Activated CD8-positive, alpha-beta memory T cell treated with anti-CD3 and anti-CD28 coated beads, Interleukin-2, amount 10 ng/mL, durations not matched to agents 7 days and 5 days (primary cell): ENCODE results near the gene MAN2B1. TPM values are rescaled to one million over a fixed set of nuclear protein-coding genes. Genes with fewer than 3 reads are reported as not detected.
"Not testable (repeated sequence)": the region's sequence is repeated elsewhere in the genome, so short reads cannot be mapped to it uniquely, and the experiment has no call there.

Experiments
- ATAC-seq: fragments of 150-1000 bp; cut with Tn5 transposase; one replicate; pipeline ENCODE4 v1.10.0; 2021; ENCODE audit warnings: moderate library complexity
- CTCF ChIA-PET: fragments of 350-600 bp; sonication (Branson Sonifier 250); formaldehyde crosslinking; loops from one replicate; lab custom pipeline; 2021; ENCODE audit warnings: antibody characterized with exemption; lab: Charles Lee
- DNase-seq: peaks from one replicate; pipeline ENCODE4 v3.0.0-alpha.2; 2020
- H3K27ac Mint-ChIP-seq: one replicate; pipeline ENCODE4 v1.8.0; 2021; ENCODE audit warnings: mild to moderate bottlenecking, mixed read lengths
- H3K27me3 Mint-ChIP-seq: one replicate; pipeline ENCODE4 v1.8.0; 2021; ENCODE audit warnings: mixed read lengths
- H3K36me3 Mint-ChIP-seq: one replicate; pipeline ENCODE4 v1.8.0; 2021; ENCODE audit warnings: mild to moderate bottlenecking, mixed read lengths
- H3K4me1 Mint-ChIP-seq: one replicate; pipeline ENCODE4 v1.8.0; 2021; ENCODE audit warnings: mixed read lengths
- H3K4me3 Mint-ChIP-seq: one replicate; pipeline ENCODE4 v1.8.0; 2021; ENCODE audit warnings: mild to moderate bottlenecking, moderate library complexity, mixed read lengths
- H3K9me3 Mint-ChIP-seq: one replicate; pipeline ENCODE4 v1.8.0; 2022; ENCODE audit warnings: low read depth, mixed read lengths
- total RNA-seq, 2 experiments: library from RNA; stranded (reverse); gene quantifications; one replicate each; pipeline ENCODE4 v1.2.3, GENCODE V29; 2021

MAN2B1 gene
- total RNA-seq, 2 experiments from 2014 or later: 102 to 118 TPM

DNA sequence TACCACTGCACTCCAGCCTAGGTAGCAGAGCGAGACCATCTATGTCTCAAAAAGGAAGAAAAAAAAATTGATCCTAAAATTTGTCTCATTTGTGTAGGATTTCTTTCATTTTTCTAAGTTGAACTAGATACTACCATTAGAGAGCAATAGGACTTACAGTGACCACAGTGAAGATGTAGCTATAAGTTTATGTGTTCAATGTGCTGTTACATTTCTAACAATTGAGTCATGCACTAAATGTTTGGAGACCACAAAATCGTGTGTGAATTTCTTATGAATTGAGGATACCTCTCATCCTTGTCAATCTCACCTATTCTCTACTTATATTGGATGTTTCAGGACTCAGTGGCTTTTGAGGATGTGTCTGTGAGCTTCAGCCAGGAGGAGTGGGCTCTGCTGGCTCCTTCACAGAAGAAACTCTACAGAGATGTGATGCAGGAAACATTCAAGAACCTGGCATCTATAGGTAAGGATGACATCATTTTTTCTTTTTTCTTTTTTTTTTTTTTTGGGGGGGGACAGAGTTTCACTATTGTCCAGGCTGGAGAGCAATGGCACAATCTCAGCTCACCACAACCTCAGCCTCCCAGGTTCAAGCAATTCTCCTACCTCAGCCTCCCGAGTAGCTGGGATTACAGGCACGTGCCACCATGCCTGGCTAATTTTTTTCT is 43.0 kb downstream of the MAN2B1 start:
- H3K27me3 Mint-ChIP-seq: no peaks in the 10 kb centered on the region
- no peak overlapping the region for H3K4me3 Mint-ChIP-seq
- no peak for ATAC-seq
- peaks cover 16% of the 10 kb centered on the region for H3K9me3 Mint-ChIP-seq
- H3K4me1 Mint-ChIP-seq: no peaks in the 10 kb centered on the region
- H3K27ac Mint-ChIP-seq: no peak overlapping the region
- H3K36me3 Mint-ChIP-seq: peaks cover 75% of the 10 kb centered on the region
- CTCF ChIA-PET: interaction anchor here (0.6 to 2.4 kb wide), 5 partner anchors 10 to 17 kb away, joined by 3 to 9 read pairs (median 3); partner anchors contain the start of genes ZNF490 and ZNF791
- DNase-seq: no peak

- Mint-ChIP-seq H3K9me3 (peaks cover 11% of the 10 kb centered on the region), H3K36me3 (peaks cover 69% of the 10 kb centered on the region)
- H3K27ac Mint-ChIP-seq, DNase-seq, H3K27me3 Mint-ChIP-seq, CTCF ChIA-PET, ATAC-seq, H3K4me3 Mint-ChIP-seq, H3K4me1 Mint-ChIP-seq: not testable (repeated sequence)
These were observed 45.1 kb downstream of the MAN2B1 start for GRCh38 chr19:12621253-12622024.

DNA sequence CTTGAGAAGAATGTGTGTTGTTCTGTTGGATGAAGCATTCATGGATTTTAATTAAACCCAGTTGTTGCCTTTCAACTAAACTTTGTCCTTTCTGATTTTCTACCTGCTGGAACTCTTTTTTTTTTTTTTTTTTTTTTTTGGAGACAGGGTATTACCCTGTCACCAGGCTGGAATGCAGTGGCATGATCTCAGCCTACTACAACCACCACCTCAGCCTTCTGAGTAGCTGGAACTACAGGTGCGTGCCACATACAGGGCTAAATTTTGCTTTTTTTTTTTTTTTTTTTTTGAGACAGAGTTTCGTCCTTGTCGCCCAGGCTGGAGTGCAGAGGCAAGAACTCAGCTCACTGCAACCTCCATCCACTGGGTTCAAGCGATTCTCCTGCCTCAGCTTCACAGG is 48.9 kb downstream of the MAN2B1 start:
- ATAC-seq: no peak
- H3K27me3 Mint-ChIP-seq: no peaks in the 10 kb centered on the region
- no peak overlapping the region for H3K4me3 Mint-ChIP-seq
- peaks cover 11% of the 10 kb centered on the region for H3K9me3 Mint-ChIP-seq
- H3K36me3 Mint-ChIP-seq: peaks cover 62% of the 10 kb centered on the region
- H3K27ac Mint-ChIP-seq: no peak overlapping the region
- CTCF ChIA-PET: interaction anchor here (0.9 to 1.7 kb wide), 3 partner anchors 23 to 58 kb away, joined by 3 to 5 read pairs (median 3); no protein-coding TSS in a partner anchor
- peaks cover 29% of the 10 kb centered on the region for H3K4me1 Mint-ChIP-seq
- no peak for DNase-seq

- Mint-ChIP-seq H3K27ac (peak overlapping the region; percentile 100), H3K36me3 (peaks cover 43% of the 10 kb centered on the region), H3K27me3 (no peaks in the 10 kb centered on the region), H3K4me1 (peaks cover 47% of the 10 kb centered on the region), H3K4me3 (peak overlapping the region; percentile 94), H3K9me3 (no peaks in the 10 kb centered on the region)
- ATAC-seq (no peak), DNase-seq (no peak)
- CTCF ChIA-PET: interaction anchor here (0.7 to 1.6 kb wide), 7 partner anchors 12 to 192 kb away, joined by 3 to 10 read pairs (median 3); a partner anchor contains a TSS
These were observed 55.2 kb downstream of the MAN2B1 start for GRCh38 chr19:12611361-12611699.

GRCh38 chr19:12610540-12611360 is 55.8 kb downstream of the MAN2B1 start, which contains the start of the genes ZNF490 and ZNF791:
Gene ZNF490, minus strand, starts transcription at chr19:12610813. Its CDS starts 133 bp downstream, at chr19:12610680.
Gene ZNF791, plus strand, starts transcription at chr19:12610920. Its CDS starts 160 bp downstream, at chr19:12611080.
- Mint-ChIP-seq H3K36me3 (peaks cover 37% of the 10 kb centered on the region), H3K27me3 (no peaks in the 10 kb centered on the region), H3K4me1 (peaks cover 41% of the 10 kb centered on the region), H3K4me3 (peak within 1 kb of the TSS; percentile 94), H3K27ac (peak within 1 kb of the TSS; percentile 100), H3K9me3 (no peaks in the 10 kb centered on the region)
- ATAC-seq (peak; percentile 90), DNase-seq (peak; percentile 99)
- CTCF ChIA-PET: interaction anchor here (0.7 to 1.6 kb wide), 7 partner anchors 13 to 193 kb away, joined by 3 to 10 read pairs (median 3); a partner anchor contains a TSS

DNA sequence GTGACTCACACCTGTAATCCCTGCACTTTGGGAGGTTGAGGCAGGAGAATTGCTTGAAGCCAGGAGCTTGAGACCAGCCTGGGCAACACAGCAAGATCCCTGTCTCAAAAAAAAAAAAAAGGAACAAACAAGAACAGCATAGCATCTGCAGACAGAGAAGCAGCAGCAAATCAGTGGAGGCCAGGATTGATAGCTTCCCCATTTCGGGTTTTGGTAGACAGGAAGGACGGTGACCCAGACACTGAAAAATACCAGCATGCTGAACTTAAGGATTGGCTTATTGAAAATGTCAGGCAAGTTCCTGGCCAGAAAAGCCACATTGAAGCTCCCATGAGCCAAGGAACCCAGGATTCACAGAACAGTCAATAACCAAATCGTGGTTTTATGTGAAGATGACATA is 58.9 kb downstream of the MAN2B1 start:
- H3K36me3 Mint-ChIP-seq: peaks cover 31% of the 10 kb centered on the region
- ATAC-seq: no peak
- H3K4me3 Mint-ChIP-seq: no peak overlapping the region
- peaks cover 31% of the 10 kb centered on the region for H3K4me1 Mint-ChIP-seq
- no peaks in the 10 kb centered on the region for H3K9me3 Mint-ChIP-seq
- CTCF ChIA-PET: interaction anchor here (1.6 kb wide), 1 partner anchor 44 kb away, joined by 4 read pairs; no protein-coding TSS in a partner anchor
- H3K27me3 Mint-ChIP-seq: no peaks in the 10 kb centered on the region
- DNase-seq: no peak
- H3K27ac Mint-ChIP-seq: no peak overlapping the region

DNA sequence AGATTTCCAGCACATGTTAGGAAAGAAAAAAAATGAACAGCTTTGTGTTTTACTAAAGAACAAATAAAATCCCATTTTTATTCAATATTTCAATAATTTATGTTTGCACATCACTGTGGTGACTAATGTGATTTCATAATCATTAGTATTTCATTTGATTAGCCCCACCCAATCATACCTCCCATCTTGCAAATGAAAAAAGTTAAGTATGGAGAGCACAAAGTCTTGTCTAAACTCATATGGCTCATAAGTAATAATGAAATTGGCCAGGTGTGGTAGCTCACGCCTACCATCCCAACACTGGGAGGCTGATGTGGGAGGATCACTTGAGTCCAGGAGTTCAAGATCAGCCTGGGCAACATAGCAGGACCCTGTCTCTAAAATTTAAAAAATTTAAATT is 59.7 kb downstream of the MAN2B1 start:
- CTCF ChIA-PET: no interaction called here
- Mint-ChIP-seq H3K27me3 (no peaks in the 10 kb centered on the region), H3K27ac (no peak overlapping the region), H3K4me1 (peaks cover 28% of the 10 kb centered on the region), H3K36me3 (peaks cover 37% of the 10 kb centered on the region), H3K4me3 (no peak overlapping the region), H3K9me3 (no peaks in the 10 kb centered on the region)
- ATAC-seq (no peak), DNase-seq (no peak)

DNA sequence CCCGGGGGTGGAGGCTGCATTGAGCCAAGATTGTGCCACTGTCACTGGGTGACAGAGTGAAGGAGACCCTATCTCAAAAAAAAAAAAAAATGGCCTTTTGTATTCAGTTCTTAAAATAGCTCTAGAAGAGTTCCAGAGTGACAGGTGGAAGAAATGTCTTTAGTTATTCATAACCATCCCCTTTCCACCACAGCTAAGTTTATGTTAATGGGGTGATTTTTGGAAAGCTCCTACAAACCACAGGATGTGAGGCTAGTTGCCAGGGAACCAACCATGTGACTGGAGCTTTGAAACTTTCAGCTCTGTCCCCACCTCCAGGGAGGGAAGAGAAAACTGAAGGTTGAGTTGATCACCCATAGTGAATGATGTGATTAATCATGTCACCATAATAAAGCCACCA is 62.8 kb downstream of the MAN2B1 start:
- Mint-ChIP-seq H3K9me3 (no peaks in the 10 kb centered on the region), H3K4me3 (no peak overlapping the region), H3K27ac (peak overlapping the region; percentile 34), H3K36me3 (peaks cover 43% of the 10 kb centered on the region), H3K27me3 (no peaks in the 10 kb centered on the region), H3K4me1 (peaks cover 13% of the 10 kb centered on the region)
- ATAC-seq (peak; percentile 86), DNase-seq (peak; percentile 80)
- CTCF ChIA-PET: interaction anchor here (1.1 to 1.8 kb wide), 4 partner anchors 10 to 66 kb away, joined by 3 to 6 read pairs (median 4); a partner anchor contains a TSS

DNA sequence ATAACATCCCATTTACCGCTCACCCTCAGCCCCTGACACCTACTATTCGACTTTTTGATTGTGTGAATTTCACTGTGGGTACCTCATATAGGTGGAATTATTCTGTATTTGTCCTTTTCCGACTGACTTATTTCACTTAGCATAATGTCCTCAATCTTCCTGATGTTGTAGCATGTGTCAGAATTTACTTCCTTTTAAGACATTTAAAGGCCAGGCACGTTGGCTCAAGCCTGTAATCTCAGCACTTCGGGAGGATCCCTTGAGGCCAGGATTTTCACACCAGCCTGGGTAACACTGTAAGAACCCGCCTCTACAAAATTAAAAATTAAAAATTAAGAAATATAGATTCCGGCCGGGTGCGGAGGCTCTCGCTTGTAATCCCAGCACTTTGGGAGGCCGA is 68.9 kb downstream of the MAN2B1 start:
- CTCF ChIA-PET: no interaction called here
- ATAC-seq: no peak
- Mint-ChIP-seq H3K36me3 (peaks cover 31% of the 10 kb centered on the region), H3K4me3 (no peak overlapping the region), H3K27me3 (no peaks in the 10 kb centered on the region), H3K27ac (no peak overlapping the region), H3K4me1 (no peaks in the 10 kb centered on the region), H3K9me3 (no peaks in the 10 kb centered on the region)
- no peak for DNase-seq

DNA sequence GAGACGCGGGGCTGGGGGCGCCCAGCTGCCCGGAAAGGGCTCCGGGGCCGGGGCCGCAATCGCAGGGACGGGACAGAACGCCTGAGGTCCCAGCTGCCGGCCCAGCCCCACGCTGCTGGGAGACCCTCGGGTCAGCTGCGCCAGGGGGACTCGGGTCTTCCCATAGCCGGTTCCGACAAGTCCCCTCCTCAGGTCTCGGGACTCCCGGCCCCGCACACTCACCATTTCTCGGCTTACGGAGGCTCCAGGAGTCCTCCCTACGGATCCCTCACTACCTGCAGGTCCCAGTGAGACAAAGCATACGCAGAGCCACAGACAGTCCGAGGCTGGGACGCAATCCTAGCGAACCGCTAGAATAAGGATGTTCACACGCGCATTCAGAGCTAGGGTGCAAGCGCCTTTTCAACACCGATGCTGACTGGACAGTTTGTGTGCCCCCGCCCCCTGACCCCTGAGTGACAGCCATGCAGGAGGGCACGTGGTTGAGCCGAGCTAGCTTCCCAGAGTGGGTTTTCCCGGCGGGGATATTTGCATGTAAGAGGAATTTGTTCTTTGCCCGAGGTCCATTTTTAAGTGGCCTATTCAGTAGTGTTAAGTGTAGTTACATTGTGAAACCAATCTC is 69.5 kb downstream of the MAN2B1 start:
- CTCF ChIA-PET: no interaction called here
- H3K36me3 Mint-ChIP-seq: peaks cover 29% of the 10 kb centered on the region
- no peaks in the 10 kb centered on the region for H3K27me3 Mint-ChIP-seq
- no peak for DNase-seq
- no peak overlapping the region for H3K27ac Mint-ChIP-seq
- ATAC-seq: no peak
- H3K9me3 Mint-ChIP-seq: no peaks in the 10 kb centered on the region
- no peak overlapping the region for H3K4me3 Mint-ChIP-seq
- H3K4me1 Mint-ChIP-seq: no peaks in the 10 kb centered on the region
